Skin epidermis (tissue), 12 donors: ENCODE results near the gene NRROS.
A peak's percentile ranks its signal among the peaks of the same experiment; 100 is the strongest.
"Not testable (repeated sequence)": the region's sequence is repeated elsewhere in the genome, so short reads cannot be mapped to it uniquely, and the experiment has no call there.

Experiments used
- H3K27ac ChIP-seq, 21 experiments: fragments of 200-600 bp; sonication (generic) in 11 of 21; one replicate each; pipeline ENCODE4 v1.5.0; 2020; ENCODE audit warnings: mild to moderate bottlenecking in 3 of 21, inconsistent platforms in 2 of 21, moderate library complexity in 2 of 21
- H3K4me3 ChIP-seq, 7 experiments: fragments of 200-600 bp; sonication (generic) in 2 of 7; one replicate each; pipeline ENCODE4 v1.5.0; 2020; ENCODE audit warnings: inconsistent platforms in 2 of 7, mild to moderate bottlenecking in 2 of 7, moderate library complexity in 1 of 7

The NRROS gene

DNA sequence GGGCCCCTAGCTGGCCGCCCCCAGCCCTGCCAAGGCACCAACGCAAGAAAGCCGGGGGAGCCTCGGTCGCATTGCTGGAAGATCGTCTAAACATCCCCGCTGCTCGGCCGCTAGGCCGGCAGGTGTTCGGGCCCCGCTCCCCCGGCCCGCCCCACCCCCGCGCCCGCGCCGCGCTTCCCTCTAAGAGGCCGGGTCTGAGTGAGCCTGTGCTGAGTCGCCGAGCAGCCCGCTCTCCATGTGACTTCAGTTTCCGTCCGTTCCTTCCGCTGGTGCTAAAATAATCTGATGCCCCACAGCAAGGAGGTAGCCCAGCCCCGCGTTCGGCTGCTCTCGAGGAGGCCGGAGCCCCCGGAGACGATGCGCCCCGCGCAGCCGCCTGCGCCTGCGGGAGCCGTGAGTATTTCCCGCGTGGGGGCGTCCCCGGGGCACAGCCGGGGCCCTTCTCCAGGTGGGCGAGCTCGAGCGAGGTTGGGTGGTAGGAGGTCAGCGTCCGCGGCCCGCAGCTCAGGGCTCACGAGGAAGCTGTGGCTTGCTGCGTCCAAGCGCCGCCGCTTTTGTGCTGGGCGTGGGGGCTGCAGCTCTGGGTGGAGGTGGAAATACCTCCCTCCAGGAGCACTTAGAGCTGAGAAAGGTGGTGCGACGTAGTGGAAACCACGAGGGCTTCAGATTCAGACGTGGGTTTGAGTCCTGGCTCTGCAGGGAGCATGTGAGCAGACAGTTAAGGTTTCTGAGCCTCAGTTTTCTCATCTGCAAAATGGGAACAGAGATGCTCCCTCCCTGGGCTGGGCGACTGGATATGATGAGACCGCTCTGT, at the start of gene NRROS:
Gene NRROS, plus strand, starts transcription at position 212 of the 814 bp plus-strand sequence. CDS start 14,846 bp downstream, outside the sequence.
- peak within 1 kb of the TSS; percentile 43 to 60 (median 50) for H3K4me3 ChIP-seq
- peak within 1 kb of the TSS; percentile 45 to 94 (median 84) for H3K27ac ChIP-seq

DNA sequence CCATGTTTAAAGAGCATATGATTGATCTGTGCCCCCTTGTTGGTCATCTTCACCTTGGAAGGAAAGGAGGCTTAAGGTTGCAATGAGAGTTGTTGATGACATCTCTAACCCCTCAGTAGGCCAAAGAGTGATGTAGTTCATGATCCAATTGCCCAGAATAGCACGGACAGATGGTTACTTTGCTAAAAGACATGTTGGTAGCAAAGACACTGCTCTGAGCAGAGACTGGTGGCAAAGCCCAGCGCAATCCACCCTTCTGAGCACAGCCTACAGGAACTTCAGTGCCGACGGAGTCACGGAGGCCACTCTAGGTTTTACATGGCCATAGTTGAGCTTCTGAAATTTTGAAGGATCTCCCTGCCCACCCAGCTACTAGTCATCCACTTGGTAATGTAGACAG, 49.2 kb upstream of the NRROS start:
- Histone ChIP-seq H3K27ac (no peak overlapping the region), H3K4me3 (no peak overlapping the region)

DNA sequence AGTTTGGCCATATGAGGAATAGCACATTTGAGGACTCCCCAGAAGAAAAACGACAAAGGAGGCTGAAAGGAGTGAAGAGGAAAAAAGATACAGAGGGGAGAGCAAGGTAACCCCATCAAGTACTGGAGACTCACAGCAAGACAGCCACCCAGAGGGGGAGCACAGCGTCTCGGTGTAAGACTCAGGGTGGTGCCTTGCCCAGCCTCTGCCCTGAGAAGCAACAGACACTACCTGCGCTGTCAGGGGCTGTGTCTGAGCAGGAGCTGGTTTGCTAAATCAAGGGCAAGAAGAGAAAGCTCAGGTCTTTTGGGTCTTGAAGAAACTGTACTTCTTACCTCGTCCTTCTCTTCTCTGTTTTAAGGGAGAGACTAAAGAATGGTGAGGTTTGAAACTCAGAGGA, 43.1 kb upstream of the NRROS start:
- H3K4me3 ChIP-seq, result no peak overlapping the region
- H3K27ac ChIP-seq, result no peak overlapping the region

DNA sequence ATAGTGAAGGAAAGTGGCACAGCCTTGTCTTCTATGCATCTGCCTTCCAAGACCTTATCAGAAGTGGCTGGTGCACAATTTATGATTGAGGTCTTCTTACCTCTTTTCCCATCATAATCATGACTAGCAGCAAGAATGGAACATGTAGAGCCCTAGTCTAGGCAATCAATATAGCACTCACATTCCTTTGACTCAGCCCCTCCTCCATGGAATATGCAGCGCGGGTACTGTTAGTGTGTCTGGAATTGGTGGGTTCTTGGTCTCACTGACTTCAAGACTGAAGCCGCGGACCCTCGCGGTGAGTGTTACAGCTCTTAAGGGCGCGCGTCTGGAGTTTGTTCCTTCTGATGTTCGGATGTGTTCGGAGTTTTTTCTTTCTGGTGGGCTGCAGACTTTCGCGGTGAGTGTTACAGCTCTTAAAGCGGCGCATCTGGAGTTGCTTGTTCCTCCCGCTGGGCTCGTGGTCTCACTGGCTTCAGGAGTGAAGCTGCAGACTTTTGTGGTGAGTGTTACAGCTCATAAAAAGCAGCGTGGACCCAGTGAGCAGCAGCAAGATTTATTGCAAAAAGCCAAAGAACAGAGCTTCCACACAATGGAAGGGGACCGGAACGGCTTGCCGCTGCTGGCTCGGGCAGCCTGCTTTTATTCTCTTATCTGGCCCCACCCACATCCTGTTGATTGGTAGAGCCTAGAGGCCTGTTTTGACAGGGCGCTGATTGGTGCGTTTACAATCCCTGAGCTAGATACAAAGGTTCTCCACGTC, 41.3 kb upstream of the NRROS start:
- not testable (repeated sequence) for H3K27ac ChIP-seq
- H3K4me3 ChIP-seq, result peak overlapping the region in 4 of 7 experiments; percentile 1 to 25 (median 7)

DNA sequence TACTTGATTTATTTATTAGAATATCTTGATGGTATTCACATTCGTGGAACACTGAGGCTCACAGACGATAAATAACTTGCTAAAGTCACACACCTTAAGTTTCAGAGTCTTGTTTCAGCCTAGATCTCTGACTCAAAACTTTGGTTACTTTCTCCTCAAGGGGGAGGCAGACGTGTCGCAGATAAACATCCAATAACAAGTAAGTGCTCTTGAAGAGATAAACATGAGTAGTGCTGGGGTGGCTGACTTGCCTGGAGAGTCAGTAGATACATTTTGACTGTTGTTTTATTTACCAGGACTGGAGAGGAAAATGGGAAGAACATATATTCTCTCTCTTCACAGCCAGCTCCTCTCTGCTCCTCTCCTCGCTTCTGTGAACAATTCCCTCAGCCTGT, 39.8 kb upstream of the NRROS start:
- H3K27ac ChIP-seq, result no peak overlapping the region
- H3K4me3 ChIP-seq, result no peak overlapping the region

DNA sequence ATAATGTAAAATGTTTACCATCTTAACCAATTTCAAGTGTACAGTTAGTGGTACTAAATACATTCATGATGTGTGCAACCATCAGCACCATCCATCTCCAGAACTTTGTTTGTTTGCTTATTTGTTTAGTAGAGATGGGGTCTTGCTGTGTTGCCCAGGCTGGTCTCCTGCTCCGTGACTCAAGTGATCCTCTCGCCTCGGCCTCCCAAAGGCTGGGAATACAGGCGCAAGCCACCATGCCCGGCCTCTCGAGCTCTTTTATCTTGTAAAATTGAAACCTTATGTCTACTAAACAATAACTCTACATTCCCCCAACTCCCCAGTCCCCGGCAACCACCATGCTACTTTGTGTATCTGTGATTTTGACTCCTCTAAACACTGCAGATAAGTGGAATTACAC, 39.1 kb upstream of the NRROS start:
- H3K27ac ChIP-seq, result no peak overlapping the region
- no peak overlapping the region for H3K4me3 ChIP-seq

DNA sequence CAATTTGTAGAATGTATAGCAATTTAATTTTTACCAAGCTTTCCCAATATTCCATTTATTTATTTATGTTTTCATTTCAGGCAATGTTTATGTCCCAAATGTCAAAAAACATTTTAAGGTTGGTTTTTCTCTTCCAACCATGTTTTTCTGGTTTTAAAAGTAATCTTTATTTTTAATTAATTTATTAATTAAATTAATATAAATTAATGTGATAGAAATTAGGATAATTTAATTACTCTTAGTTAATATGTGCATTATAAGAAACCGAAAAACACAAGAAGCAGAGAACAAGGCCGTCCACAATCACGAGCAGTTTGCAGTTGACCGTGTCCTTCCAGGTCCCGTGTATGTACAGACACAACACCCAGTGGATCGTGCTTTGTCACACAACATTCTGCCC, 36.8 kb upstream of the NRROS start:
- H3K27ac ChIP-seq, result no peak overlapping the region
- H3K4me3 ChIP-seq, result no peak overlapping the region

DNA sequence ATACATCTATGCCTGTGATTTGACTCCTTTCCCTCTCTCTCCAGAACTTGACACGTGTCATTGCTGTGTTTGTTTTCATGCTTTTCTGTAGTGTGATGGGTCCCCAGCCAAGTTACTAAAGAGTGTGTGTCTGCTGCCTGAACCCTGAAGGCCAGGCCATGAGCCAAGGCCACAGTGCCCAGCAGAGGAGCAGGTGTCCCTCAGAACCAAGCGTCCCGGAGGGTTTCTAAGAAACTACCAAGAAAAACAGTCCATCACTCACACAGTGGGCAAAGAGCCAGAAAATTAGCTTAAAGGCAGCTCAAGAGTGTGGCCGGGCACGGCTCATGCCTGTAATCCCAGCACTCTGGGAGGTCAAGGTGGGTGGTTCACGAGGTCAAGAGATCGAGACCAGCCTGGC, 35.8 kb upstream of the NRROS start:
- Histone ChIP-seq H3K4me3 (no peak overlapping the region), H3K27ac (no peak overlapping the region)

DNA sequence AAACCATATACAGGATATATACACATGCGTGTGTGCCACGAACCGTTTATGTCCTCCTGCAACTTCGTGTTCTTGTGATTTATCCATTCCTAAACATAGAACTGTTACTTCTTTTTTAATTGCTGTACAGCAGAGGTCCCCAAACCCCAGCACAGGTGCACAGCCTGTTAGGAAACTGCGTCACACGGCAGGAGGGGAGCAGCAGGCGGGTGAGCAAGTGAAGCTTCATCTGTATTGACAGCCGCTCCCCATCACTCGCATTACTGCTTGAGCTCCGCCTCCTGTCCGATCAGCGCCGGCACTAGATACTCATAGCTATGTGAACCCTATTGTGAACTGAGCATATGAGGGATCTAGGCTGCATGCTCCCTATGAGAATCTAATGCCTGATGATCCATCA, 34.9 kb upstream of the NRROS start:
- H3K4me3 ChIP-seq, result no peak overlapping the region
- H3K27ac ChIP-seq, result no peak overlapping the region

DNA sequence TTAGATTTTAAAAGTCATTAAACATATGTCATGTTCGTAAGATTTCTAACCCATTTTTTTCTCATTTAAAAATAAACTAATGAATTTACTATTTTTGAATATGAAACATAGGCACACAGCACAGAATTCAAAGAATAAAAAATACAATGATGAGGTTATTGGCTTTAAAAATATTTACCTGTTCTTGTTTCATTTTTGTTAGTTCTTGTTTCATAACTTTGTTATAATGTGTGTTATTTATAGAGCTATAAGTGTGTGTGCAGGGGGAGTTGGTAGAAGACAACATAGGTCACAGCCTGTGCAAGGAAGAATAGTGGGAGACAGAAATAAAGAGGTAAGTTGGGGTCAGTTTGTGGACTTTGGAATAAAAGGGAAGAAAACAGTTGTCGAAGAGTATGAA, 30.8 kb upstream of the NRROS start:
- Histone ChIP-seq H3K4me3 (no peak overlapping the region), H3K27ac (no peak overlapping the region)

DNA sequence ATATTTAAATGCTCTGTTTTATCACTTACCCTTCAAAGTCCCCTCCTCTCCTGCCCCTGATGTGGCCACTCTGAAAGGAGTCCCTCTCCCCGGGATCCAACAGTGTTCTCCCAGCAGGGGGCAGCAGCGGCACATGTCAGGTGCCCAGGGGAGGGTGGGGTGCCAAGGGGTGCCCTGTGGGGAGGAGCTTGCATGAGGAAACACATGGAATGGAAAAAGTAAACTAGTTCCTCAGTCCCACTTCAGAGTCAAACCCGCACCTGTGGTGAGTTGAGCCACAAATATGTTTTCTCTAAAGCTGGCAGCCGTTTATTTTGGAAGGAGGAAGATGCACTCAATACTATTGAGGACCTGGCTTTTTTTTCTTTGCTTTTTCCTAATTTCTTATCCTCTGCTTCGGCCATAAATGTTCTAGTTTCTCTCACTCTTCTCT, 30.1 kb upstream of the NRROS start:
- no peak overlapping the region for H3K4me3 ChIP-seq
- H3K27ac ChIP-seq, result peak overlapping the region in 9 of 21 experiments; percentile 8 to 85 (median 34)

DNA sequence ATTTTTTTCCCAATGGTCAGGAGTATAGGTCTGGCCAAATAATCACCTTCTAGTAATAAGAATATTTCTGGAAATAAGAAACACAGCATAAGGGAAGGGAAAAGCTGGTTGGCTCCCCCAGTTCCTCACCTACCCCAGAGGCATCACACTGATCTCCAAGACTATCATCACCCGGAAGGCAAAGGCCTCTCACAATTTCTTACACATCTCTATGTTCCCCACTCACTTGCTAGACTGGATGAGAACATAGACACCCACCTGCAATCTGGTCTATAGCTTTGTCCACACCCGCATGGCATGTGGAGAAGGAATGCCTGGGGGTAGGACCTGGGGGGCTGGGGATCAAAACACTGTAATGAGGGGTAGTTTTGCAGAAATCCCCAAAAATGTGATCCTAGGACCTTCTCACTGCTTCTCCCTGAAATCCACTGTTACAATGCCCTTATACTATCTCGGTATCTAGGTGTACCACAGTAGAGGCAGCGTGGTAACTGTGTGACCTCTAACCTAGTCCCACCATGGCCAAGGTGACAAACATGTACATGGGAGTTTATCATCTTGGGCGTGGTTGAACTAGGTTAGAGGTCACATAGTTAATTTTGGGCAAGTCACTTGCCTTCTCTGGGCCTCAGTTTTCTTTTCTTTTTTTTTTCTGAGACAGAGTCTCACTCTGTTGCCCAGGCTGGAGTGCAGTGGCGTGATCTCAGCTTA, 29.5 kb upstream of the NRROS start:
- peak overlapping the region in 9 of 21 experiments; percentile 8 to 85 (median 34) for H3K27ac ChIP-seq
- H3K4me3 ChIP-seq, result no peak overlapping the region

DNA sequence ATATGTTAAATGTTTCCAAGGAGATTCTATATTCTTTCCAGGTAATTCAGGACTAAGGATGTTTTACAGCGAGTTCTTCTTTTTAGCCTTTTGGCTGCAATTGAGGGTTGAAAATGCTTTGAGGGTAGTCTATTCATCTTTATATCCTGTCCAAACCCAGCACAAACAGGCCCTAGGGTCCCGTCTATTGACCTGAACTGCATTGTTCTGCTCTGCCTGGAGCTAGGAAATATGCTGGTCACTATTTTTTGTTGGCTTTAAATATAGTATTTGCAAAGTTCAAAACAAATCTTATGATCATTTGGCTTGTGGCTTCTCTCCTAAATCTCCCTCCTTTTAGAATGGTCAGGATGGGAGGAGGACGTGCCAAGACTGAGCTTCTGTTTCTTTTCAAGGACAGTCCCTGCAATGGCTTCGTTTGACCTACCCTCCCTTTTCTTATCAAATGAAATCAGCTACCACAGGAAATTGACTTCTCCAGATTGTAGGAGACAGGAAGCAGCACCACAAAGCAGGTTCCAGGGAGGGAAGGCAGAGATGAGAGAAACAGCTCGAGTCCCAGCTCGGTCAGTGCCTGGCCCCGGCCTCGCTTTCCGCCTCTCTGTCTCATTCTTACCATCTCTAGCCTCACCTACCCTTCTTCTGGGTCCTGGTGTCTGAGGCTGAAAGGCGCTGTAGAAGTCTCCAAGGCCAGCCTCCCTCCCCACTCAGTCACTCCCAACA, 27.6 kb upstream of the NRROS start:
- peak overlapping the region in 18 of 21 experiments; percentile 6 to 85 (median 46) for H3K27ac ChIP-seq
- no peak overlapping the region for H3K4me3 ChIP-seq

DNA sequence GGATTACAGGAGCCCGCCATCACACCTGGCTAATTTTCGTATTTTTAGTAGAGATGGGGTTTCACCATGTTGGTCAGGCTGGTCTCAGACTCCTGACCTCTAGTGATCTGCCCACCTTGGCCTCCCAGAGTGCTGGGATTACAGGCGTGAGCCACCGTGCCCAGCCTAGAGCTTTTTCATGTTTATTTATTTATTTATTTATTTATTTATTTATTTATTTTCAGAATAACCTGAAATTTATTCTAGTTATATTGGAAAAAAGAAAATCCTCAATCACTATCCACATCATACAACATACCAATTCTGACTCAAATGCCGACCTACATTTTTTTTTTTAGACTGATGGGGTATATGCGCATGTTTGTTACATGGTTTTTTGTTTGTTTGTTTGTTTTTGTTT, 24.3 kb upstream of the NRROS start:
- H3K27ac ChIP-seq, H3K4me3 ChIP-seq: not testable (repeated sequence)

DNA sequence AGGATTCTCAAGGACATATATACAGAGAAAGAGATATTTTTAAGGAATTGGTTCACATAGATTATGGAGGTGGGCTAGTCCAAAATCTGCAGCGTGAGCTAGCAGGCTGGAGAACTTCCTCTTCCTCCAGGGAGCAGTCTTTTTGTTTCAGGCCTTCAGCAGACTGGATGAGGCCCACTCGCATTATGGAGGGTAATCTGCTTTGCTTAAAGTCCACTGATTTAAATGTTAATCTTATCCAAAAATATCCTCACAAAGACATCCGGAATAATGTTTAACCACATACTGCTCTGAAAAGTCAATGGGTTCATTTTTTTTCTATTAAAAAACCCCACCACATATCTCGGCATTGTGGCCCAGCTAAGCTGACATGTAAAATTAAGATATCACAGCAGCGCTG, 22.2 kb upstream of the NRROS start:
- Histone ChIP-seq H3K27ac (peak overlapping the region in 1 of 21 experiments; percentile 42), H3K4me3 (no peak overlapping the region)

DNA sequence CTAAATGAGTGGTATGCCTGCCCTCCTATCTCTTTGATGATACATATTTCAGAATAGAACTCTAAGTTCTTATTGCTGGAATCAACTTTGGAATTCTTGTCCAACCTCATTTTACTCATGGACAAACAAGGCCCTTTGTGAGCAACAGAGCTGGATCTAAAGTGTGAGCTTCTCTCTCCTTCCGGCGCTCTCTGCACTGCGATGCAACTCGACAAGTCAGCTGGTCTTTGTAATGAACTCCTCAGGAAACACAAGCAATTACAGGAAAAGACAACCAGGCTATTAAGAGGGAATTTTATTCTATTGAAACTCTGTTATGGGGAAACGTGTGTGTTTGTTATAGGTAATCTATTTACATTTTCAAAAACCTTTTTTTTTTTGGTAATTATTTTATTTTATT, 20.3 kb upstream of the NRROS start:
- no peak overlapping the region for H3K4me3 ChIP-seq
- H3K27ac ChIP-seq, result peak overlapping the region in 6 of 21 experiments; percentile 5 to 52 (median 31)

DNA sequence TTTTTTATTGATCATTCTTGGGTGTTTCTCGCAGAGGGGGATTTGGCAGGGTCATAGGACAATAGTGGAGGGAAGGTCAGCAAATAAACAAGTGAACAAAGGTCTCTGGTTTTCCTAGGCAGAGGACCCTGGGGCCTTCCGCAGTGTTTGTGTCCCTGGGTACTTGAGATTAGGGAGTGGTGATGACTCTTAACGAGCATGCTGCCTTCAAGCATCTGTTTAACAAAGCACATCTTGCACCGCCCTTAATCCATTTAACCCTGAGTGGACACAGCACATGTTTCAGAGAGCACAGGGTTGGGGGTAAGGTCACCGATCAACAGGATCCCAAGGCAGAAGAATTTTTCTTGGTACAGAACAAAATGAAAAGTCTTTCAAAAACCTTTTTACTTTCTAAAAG, 19.9 kb upstream of the NRROS start:
- H3K4me3 ChIP-seq, result not testable (repeated sequence)
- peak overlapping the region in 7 of 21 experiments; percentile 6 to 57 (median 49) for H3K27ac ChIP-seq

DNA sequence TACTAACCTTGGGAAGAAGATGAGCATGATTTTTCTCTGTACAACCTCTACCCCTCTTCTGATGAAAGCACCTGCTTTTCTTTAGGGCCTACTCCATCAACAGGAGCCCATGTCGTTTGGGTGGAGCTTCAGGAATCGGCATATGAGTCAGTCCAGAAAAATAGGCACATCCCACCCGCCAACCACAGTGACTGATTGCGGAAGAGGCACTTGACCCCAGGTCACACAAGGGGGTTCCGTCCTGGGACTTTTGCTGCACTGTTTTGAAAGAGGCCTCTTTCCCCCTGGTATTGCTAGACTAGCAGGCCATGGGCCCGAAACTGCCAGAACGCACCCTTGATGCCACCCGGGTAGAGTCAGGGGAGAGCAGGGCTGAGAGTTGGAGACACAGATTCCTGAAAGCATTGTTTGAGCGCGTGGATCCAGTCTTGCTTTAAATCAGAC, 19.3 kb upstream of the NRROS start:
- peak overlapping the region in 9 of 21 experiments; percentile 6 to 57 (median 45) for H3K27ac ChIP-seq
- no peak overlapping the region for H3K4me3 ChIP-seq

DNA sequence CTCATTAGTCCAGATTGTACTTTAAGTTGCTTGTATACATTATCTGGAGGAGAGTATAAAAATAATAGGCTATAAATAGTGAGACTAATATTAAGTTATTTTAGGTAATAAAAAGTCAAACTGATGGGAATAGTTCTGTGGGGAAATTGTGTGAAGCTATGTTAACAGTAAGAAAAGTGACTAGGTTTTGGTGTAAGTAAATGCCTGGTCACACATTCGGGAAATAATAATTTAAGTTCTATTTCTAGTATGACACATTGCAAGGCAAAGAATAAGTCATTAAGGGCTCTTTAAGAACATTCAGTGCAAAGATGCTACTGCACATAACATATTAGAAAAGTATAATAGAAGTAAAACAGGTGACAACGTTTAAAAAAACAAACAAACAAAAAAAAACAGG, 18.8 kb upstream of the NRROS start:
- Histone ChIP-seq H3K4me3 (no peak overlapping the region), H3K27ac (peak overlapping the region in 7 of 21 experiments; percentile 28 to 57 (median 49))

DNA sequence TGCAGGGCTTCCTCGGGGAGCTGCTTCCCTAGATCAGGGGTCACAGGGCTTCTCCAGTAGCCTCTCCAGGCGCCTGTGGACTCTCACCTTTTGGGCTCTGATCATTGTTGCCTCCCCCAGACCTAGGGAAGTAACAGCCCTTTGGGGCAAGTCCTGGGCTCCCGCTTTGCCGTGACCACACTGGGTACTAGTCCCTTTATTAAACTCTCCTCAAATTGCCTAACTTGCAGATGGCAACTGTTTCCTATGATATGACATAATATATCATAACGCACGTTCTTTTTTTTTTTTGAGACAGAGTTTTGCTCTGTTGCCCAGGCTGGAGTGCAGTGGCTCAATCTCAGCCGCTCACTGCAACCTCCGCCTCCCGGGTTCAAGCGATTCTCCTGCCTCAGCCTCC, 17.9 kb upstream of the NRROS start:
- no peak overlapping the region for H3K4me3 ChIP-seq
- H3K27ac ChIP-seq, result peak overlapping the region in 1 of 21 experiments; percentile 43
